Measurements from ENCODE around the gene TAL2.
"Not testable (repeated sequence)": the region's sequence is repeated elsewhere in the genome, so short reads cannot be mapped to it uniquely, and the experiment has no call there.

Gene TAL2

DNA sequence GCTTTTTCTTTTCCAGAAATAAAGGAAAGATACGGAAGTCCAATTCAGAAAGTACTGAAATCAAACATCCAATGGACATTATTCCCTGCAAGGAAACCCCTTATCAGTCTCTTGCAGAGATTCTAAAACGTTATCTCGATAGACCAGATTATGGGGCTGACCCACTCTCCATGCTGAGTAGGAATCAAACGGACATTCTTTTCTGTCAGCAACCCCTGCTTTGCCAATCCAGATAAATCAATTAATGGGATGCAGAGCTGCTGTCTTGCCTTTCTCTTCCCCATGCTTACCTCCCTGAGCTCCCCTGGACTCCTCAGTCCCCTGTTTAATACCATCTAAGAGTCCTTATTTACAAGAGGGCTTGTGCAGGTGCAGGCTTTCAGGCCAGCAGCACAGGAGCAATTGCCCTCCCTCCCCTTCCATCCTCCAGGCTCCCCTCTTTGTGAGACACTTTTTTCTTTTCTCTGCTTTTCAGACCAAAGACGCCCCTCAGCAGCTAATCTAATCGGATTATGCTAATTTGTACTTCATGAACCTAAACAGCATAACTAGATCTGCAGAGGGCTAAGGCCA is 14.2 kb downstream of the TAL2 start:
- no peak for DNase-seq

DNA sequence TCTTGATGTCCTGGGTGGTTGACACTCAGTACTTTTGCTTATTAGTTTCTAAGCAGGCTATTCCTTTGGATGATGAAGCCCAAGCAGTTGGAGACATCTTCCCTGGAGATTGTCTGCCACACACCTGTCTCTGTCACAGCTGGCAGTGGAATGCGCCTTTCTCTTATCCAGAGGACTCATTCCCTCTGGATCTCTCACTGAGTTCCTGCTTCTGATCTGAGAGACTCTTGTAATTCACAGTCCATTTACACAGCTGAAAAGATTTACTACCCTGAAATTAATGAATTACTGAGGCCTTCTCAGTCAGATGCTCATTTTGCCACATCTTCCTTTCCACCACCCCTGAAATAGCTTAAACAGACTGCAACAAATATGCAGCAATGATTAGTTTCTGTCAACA is 15.9 kb downstream of the TAL2 start:
- DNase-seq, result peak; percentile 65

DNA sequence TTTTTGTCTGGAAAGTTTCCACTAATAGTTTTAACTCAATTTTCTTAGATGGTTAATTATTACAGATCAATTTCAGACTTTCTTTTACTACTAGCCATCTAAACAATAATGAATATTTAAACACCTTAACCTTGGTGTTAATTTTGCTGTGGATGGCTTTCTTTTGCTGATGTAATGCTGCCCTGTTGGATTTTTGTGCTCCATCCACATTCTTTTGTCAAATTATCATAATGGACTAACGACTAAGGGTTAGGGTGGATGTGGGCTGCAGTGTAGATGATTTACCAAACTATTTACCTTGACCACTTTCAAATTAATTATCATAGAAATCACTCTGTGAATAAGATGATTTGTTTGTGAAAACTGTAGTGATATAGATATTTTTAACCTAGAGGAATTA is 16.5 kb downstream of the TAL2 start:
- no peak for DNase-seq

DNA sequence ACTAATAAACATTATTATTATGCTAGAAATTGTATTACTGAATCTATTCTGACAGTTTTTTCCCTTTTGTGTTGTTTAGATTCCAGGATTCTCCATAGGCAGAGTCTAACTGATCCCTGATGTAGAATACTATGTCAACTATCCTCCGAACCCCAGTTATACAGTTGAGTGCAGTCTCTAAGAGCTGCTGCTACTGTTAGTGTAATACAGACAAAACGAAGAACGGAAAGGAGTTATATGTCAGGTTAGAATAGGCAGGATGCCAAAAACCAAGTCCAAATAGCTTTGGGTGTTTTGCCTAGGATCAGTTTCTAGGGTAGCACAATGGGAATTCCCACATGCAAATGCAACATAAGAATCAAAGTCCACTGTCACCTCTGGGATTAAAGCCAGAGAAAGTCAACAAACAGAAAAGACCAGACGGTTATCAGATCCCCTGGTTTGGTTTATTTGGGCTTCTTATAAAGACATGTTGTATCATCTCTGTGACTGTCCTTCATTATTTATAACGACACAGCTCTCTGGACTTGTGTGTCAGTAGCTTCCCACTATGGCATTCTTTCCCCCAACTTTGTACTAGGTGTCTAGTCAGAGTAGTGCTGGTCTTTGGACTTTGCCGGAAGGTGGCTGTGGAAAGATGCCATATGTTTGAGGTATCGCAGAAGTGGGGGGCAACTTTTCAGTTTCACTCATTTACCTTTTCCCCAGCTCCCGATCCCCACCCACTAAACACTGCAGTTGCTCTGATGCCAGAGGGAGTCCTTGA is 17.2 kb downstream of the TAL2 start:
- DNase-seq, result peak; percentile 89

DNA sequence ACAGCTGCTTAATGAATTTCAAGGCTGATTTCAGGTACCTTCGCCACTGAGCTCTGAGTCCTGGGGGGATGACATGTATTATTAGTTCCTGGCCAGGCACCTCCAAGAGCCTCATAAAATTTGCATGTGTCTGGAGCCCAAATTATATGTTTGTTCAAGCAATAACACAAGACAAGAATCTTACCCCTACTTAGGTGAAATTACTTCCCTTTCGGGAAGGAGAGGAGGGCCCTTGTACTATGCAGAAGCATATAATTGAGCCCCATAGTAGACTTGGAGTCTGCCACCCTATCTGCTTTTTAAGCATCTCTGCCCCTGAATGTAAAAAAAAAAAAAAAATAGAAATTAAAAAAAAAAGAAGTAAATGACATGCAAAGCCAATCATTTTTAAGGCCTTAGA is 19.1 kb downstream of the TAL2 start:
- DNase-seq, result peak; percentile 60

DNA sequence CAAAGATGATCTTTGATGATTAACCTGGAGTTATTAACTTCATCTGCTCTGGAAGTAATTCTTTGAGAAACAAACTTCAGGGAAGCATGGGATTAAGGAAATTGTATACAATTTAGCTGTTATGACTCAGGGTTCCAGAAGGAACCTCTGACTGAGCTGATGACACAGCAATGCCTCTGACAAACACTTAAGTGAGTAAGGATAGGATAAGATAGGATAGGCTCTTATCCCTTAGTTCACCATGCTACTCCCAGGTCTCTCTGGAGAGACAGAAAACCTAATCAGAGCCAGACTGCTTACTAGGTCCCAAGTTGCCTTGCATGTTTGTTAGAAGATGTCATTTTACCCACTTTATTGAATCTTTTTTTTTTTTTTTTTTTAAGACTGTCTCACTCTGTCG is 19.5 kb downstream of the TAL2 start:
- DNase-seq, result no peak

DNA sequence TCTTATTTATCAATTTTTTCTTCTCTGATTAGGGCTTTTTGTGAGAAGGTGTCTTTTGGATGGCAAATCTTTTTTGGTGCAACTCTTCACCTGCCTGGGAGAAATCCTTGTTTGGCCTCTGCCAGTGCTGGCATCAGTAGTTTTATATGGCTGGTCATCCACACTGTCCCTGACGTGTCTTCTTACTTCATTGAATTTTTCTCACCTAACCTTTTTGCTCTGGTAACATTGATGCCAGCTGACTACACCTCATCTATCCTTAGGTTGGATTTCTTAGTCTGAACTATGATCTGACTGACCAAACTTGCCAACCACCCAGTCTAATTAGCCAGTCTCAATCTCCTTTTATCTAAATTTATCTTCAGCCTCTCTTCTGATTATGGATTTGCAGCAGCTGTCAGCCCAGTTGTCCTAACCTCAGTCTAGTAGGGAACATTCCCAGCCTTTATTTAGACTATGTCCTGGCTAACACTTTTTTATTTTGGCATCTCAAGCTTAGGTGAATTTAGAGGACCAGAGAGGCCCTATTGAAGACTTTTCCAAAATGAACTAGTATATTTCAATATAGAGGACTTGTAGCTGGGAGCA is 21.5 kb downstream of the TAL2 start:
- no peak for DNase-seq

DNA sequence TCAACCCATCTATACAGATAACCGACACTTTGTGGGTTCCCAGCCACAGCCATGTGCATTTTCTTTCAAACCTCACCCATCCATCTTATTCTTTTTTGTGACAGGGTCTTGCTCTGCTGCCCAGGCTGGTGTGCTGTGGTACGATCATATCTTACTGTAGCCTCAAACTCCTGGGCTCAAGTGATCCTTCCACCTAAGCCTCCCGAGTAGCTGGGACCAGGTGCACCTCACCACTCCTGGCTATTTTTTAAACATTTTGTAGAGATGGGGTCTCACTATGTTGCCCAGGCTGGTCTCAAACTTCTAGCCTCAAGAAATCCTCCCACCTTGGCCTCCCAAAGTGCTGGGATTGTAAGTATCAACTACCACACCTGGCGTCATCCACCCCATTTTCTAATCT is 24.7 kb downstream of the TAL2 start:
- DNase-seq, result no peak

DNA sequence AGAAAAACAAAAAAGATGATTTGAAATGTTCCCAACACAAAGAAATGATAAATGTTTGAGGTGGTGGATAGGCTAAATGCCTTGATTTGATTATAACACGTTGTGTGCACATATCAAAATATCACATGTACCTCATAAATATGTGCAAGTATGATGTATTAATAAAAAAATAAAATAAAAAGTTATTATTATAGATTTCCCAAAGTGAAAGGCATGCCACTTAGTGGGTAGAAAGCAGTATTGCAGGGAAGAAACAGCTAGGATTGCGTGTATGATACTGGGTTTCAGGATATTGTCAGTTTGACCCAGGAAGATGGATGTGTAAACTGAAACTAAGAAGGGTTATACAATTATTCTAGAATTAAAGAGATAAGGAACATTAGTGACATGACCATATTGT is 28.5 kb downstream of the TAL2 start:
- DNase-seq, result peak; percentile 28

DNA sequence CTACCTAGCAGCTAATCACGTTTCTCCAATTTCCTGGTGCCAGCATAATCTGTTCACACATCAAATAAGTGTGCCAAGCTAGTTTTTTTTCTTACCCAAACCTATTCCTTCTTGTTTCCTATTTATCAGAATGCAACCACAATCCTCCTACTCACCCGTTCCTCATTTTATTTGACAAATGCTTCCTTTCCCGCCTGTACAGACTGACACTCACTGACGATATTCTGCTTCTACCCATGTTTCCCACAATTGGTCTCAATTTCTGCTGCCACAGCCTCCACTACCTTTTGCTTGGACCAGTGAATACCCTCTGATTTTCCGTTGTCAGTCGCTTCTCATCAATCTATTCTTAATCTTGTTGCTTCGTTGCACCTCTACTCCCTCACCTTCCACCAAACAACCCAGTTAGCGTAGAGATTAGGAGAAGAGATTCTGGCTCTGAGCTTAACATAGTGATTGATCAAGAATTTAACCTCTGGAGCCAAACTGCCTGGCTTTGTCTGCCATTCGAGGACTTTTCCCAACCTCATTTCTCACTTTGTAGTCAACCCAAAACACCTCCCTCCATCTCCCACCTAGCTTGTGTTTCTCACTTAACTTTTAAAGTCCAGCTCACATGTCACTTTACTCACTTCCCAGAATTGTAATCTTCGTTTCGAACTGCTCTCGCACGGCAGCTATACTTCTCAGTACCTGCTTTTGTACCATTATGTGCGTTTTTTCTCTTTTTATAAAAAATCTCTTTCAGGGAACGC is 31.4 kb downstream of the TAL2 start:
- peak; percentile 61 for DNase-seq

DNA sequence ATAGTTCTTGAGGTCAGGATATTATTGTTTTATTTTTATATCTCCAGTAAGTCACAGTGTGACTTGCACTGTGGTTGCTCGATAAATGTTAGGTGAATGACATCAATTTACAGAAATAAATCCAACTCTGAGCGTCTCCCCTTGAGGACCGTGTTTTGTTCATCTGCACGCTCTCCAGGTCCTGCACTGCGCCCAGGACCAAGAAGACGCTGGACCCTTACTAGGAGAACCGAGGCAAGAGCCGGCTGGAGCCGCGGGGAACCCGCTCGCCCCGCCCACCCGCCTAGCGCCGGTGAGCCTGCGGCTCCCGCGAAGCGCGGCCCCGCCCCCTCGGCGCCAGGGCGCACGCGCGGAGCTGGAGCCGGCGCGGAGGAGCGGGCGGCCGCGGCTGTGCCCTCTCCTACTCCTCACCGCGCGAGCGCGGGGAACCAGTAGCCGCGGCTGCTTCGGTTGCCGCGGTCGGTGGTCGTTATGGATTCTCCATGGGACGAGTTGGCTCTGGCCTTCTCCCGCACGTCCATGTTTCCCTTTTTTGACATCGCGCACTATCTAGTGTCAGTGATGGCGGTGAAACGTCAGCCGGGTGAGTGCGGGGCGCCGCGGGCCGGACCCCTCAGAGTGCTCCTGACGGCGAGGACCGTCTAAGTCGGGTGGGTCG is 32.1 kb downstream of the TAL2 start, which contains the start of gene TMEM38B:
Gene TMEM38B, plus strand, starts transcription at position 352 of the 658 bp plus-strand sequence. Its CDS starts 120 bp downstream, at position 472.
- peak; percentile 94 for DNase-seq

DNA sequence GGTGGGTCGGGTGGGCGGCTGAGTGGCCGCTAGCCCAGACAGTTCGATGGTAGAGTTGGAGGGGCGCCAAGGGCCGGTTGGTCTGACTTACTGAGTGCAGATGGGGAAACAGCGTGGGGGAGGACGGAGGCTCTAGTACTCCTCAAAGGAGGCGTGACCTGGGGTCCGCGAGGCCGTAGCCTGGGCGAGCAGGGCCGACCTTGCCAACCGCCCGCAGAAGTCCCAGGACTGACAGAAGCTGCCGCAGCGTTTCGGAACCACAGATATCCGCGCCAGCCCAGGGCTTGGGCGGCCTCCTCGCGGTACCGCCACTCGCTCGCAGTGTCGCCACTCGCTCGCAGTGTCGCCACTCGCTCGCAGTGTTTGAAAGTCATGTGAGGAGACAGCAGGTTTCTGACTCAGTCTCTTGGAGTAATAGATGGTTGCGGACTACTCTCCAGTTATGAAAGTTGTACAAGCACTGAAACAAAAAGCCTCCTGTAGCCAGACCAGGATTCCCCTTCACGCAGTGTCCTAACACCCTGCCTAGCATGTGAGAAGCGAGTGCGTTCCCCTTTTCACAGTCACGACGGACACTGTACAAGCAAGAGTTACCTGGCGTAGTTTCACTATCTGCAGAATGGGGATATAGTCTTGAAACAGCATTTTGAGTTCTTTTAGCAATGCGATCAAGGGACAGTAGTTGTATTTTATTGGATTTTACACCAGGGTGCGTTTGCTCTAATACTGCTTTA is 32.8 kb downstream of the TAL2 start:
- peak; percentile 82 for DNase-seq

DNA sequence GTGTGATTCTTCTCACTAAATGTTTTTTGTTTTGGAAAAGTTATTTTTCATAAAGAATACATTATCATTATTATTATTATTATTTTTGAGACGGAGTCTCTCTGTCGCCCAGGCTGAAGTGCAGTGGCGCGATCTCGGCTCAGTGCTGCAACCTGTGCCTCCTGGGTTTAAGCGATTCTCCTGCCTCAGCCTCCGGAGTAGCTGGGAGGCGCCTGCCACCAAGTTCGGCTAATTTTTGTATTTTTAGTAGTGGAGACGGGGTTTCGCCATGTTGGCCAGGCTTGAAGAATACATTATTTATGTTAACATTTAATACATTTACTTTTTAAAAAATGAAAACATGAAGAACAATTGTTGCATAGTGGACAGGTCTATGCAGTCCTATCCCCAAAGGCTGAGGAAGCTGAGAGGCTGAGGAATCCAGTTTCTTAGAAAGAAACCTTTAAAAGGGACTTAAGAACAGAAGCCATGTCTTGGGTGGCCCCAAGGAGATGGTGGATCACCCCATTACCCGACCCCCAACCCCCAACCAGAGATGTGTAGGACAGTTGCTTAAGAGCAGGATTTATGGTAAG is 34.0 kb downstream of the TAL2 start:
- no peak for DNase-seq

DNA sequence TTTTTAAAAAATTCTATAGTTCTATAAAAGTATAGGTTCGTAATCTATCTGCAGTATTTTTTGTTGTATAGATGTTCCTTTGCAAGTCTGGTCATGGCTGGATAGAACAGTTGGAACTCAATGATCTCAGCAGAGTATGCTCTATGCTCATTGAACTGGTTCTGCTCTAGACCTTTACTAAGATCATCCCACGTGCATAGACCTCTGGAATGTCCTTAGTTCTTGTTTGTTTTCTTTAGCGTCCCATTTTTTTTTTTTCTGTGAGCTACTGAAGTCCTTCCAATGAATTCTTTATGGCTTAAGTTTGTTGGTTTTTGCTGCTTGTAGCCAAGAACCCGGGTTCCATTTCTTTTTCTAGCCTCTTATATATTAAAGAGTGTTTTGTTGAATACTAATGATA is 35.6 kb downstream of the TAL2 start:
- DNase-seq, result no peak

DNA sequence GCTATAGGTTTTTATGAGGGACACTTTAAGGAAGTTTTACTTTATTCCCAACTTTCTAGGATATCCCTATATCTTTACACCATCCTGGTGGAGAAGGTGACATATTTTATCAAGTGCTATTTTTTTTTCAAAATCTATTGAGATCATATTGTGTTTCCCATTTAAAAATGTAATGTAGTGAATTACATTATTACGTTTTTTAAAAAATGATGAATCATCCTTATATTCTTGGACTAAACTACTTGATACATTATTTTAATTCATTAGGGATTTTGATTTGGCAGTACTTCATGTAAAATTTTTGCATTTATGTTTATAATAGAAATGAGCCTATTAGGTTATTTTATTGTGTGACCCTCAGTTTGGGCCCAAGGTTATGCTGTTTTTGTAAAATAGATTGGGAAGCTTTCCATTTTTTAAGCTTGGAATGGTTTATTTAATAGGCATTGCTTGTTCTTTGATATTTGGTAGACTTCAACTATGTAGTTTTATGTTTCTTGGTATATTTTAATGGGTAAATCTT is 36.2 kb downstream of the TAL2 start:
- DNase-seq, result no peak

DNA sequence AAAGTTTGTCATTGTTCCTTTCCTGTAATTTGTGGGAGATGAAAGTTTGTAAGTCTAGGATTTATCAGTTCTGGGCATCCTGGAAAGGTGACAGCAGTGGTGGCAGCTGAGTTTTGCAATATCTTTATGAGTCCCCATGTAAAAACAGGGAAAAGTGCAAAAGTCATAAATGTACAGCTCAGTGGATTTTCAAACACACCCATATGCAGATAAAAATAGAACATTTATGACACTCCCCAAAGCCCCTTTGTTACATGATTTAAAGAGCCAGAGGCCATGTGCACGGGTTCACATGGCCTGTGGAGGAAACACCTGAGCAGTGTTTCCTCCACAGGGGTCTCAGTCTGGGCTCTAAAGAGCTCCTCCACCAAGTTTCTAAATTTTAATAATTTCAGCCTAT is 38.4 kb downstream of the TAL2 start:
- DNase-seq, result peak; percentile 33

DNA sequence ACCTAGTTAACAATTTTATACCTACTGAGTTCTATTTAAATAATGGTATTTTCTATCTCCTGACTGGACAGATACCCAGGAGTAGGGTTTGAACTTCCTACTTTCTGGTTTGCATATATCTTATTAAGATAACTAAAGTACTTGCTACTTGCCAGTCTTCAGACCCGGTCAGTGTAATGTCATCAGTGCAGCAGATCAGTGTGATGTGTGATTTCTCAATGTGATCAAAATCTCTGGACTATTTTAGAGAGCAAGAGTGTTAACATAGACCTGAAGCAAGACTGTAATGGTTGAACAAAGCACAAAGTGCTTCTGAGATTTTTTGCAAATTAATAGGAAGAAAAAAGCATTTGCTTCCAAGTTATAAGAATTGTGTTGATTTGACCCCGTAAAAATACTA is 38.9 kb downstream of the TAL2 start:
- no peak for DNase-seq

DNA sequence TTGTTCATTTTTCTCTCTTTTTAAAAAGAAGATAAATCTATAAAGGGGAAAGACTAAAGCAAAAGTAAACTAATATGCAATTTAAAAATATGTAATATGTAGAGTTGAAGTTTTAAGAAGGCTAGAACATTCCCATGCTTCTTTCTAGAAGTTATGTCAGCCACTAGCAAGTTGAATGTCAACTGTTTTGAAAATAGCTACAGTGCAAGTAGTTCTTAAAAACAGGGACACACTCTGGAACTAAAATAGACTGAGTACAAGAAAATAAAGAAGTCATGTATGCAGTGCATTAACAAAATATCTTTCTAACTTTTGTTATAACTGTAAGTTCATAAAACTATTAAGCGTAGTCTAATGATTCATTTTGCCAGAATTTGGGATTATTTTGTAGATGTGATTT is 40.0 kb downstream of the TAL2 start:
- DNase-seq, result no peak

DNA sequence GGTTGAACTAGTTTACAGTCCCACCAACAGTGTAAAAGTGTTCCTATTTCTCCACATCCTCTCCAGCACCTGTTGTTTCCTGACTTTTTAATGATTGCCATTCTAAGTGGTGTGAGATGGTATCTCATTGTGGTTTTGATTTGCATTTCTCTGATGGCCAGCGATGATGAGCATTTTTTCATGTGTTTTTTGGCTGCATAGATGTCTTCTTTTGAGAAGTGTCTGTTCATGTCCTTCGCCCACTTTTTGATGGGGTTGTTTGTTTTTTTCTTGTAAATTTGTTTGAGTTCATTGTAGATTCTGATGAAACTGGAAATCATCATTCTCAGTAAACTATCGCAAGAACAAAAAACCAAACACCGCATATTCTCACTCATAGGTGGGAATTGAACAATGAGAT is 41.4 kb downstream of the TAL2 start:
- DNase-seq, result not testable (repeated sequence)

DNA sequence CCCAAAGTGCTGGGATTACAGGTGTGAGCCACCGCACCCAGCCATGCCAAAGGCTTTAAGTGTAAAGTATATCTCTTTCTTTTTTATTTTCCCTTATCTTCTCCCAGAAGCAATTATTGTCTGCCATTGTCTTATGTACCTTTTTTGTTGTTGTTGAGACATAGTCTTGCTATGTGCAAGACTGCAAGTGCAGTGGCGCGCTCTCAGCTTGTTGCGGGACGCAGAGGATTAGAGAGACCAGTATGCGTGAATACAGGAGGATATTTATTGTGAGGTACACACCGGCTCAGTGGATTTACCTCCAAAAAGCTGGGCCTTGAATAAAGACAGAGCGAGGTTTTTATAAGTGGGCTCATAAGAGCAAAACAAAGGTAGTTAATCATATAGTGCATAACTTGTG is 43.9 kb downstream of the TAL2 start:
- no peak for DNase-seq

DNA sequence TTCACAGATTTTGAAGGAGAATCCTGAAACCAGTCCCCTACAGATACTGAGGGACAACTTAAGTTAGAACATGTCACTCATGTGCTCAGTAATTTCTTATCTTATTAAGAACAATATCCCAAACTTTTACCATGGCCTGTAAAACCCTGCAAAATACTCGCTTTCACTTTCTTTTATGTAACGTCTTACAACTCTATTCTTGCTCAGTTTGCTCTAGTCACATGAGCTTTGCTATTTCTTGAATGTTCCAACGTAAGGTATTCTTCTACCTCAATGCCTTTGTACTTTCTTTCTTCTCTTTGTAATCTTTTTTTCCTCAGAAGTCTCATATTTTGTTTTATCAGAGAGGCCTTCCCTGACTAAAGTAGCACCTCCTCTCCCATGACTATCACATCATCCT is 46.1 kb downstream of the TAL2 start:
- DNase-seq, result no peak

DNA sequence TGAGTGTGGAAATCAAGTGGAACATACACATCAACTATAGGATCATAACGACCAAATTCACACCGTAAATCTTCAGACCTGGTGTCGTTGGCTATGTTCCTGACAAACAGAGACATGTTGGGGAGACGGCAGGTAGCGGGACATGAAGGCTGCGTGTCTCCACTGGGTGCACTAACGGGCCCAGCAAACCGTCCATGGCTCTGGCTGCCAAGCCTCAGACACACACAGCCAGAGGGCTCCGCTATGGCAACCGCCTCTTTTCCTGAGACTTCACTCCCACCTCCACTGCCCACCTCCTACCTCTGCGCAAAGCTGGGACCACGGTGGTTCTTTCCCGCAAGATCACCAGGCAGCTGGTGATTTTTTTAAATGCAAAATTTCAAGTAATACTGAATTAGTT is 48.4 kb downstream of the TAL2 start:
- no peak for DNase-seq
